ENCODE data around the gene LRGUK.

LRGUK gene

DNA sequence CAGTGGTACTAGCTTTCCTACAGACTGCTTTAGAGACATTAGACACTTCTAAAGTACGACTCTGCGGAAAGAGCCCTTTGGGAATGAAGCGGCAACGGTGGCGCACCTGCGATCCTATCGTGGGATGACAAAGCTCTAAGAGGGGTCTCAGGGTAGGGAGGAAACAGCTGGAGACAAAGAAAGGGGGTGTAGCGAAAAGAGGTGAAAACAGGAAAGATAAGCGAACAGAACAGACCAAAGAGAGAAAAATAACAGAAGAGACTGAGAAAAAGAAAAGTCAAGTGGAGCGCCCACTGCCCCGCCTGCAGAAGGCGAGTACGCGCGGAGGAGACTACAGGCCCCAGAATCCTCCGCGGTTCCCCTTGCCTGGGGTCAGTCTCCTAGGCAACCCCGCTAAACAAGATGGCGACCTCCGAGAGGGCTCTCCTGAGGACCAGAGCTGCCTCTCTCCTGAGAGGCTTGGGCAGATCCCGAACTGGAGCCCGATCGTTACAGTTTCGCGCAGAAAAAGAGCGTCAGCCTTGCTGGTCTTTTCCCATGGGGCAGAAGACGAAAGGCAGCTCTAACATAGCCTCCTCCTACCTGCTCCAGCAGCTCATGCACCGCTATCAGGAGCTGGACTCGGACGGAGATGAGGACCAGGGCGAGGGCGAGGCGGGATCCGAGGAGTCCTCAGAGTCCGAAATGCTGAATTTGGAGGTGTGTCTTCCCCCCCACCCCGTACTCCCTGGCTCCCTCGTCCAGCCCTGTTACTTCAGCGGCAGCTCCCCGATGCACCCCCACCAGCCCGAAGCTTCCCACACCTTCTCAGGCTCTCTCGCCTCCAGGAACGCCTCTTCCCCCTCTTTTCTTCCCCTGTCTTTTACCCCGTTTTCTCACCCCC, at the start of gene LRGUK:
Gene LRGUK (plus strand): TSS at position 375 of the 883 bp plus-strand sequence. CDS start 28 bp downstream, at position 403.
- DNase-seq, result peak; percentile 83 to 85
- TF ChIP-seq POLR2A (IDR thresholded peaks at IDR 0.05; ENCODE audit: low read length) (no peak), GATA1 (IDR thresholded peaks at IDR 0.05; ENCODE audit: low read depth, low read length) (no peak)

DNA sequence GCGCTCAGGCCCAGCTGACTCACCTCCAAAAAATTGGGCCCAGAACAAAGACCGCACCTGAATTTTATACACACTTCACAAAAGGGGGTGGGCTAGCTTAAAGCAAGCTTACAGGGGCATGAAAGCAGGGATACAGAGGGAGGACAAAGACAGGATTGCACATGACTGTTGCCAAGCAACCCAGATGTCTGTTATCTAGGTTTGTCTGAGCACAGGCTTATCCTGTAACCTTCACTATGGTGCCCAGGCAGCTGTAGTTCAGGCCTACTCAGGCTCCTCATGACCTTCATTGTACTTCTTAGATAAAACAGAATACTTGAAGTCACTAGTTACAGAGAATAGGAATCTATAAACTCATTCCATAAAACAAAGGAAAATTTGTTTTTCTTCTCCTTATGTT, 49.6 kb upstream of the LRGUK start:
- peak; percentile 21 to 78 for DNase-seq

DNA sequence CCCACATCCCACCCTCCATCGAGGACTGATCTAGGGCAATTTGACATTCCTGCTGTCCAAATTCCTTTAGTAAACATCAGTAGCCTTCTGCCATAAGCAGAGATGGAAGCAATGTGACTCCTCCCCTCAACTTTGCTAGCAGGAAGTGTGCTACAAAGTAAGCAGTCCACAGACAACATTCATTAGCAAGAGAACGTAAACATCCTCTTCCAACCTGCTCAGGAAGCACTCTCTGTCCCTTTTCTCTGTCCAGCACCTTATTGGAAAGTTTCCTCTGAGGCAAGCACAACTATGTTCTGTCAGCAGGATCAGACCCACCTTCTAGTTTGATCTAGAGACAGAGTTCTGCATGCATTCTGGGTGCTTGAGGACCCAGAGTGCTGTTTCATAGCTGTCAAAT, 48.1 kb upstream of the LRGUK start:
- no peak for DNase-seq
- TF ChIP-seq GATA1 (IDR thresholded peaks at IDR 0.05; ENCODE audit: low read depth, low read length) (no peak), POLR2A (IDR thresholded peaks at IDR 0.05; ENCODE audit: low read length) (no peak)

DNA sequence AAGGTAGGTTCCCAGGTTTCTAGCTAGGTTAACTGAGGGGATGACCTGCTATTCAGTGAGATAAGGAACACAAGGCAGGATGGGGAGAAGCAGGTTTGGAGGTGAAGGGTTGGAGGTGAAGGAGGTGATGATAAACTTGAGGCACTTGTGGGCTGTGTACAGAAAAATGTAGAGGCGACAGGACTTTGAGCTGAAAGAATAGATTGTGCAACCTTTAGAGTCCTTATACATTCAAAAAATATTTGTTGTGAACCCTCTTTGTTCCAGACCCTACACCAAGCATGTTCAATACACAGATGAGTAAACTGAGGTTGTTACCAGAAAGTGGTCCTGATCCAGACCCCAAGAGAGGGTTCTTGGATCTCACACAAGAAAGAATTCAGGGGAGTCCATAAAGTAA, 45.4 kb upstream of the LRGUK start:
- no peak for DNase-seq
- TF ChIP-seq POLR2A (IDR thresholded peaks at IDR 0.05; ENCODE audit: low read length) (no peak), GATA1 (IDR thresholded peaks at IDR 0.05; ENCODE audit: low read depth, low read length) (no peak)

GRCh38 chr7:134083766-134084487, 43.2 kb upstream of the LRGUK start:
- TF ChIP-seq GATA1 (IDR thresholded peaks at IDR 0.05; ENCODE audit: low read depth, low read length) (no peak), POLR2A (IDR thresholded peaks at IDR 0.05; ENCODE audit: low read length) (no peak)
- DNase-seq, result peak; percentile 63 to 90

GRCh38 chr7:134084488-134085144, 42.5 kb upstream of the LRGUK start:
- no peak for TF ChIP-seq POLR2A (IDR thresholded peaks at IDR 0.05; ENCODE audit: low read length)
- DNase-seq, result peak in 1 of 2 experiments; percentile 11

DNA sequence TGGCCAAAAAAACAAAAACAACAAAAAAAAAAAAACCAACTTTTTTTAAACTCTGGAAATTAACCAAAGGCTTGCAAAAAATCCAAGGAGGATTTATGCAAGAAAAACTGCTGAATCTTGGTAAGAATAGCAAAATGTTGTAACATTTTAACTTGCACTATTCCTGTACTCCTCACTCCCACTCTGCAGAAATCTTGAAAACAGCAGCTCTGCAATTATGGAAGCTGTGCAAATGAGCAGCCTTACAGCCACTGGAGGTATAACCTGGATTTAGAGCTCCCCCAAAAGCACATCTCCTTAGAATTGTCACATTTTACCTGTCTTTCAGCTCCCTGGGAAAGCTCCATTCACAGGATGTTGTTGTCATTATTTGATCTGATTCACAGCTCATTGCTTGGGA, 41.8 kb upstream of the LRGUK start:
- no peak for TF ChIP-seq GATA1 (IDR thresholded peaks at IDR 0.05; ENCODE audit: low read depth, low read length)
- no peak for TF ChIP-seq POLR2A (IDR thresholded peaks at IDR 0.05; ENCODE audit: low read length)
- DNase-seq, result no peak

- DNase-seq, result no peak
- TF ChIP-seq POLR2A (IDR thresholded peaks at IDR 0.05; ENCODE audit: low read length), result no peak
- no peak for TF ChIP-seq GATA1 (IDR thresholded peaks at IDR 0.05; ENCODE audit: low read depth, low read length)
Observed at GRCh38 chr7:134086998-134087735, 40.0 kb upstream of the LRGUK start.

- DNase-seq, result no peak
- TF ChIP-seq POLR2A (IDR thresholded peaks at IDR 0.05; ENCODE audit: low read length) (no peak), GATA1 (IDR thresholded peaks at IDR 0.05; ENCODE audit: low read depth, low read length) (no peak)
Observed at GRCh38 chr7:134088199-134088598, 38.9 kb upstream of the LRGUK start.

DNA sequence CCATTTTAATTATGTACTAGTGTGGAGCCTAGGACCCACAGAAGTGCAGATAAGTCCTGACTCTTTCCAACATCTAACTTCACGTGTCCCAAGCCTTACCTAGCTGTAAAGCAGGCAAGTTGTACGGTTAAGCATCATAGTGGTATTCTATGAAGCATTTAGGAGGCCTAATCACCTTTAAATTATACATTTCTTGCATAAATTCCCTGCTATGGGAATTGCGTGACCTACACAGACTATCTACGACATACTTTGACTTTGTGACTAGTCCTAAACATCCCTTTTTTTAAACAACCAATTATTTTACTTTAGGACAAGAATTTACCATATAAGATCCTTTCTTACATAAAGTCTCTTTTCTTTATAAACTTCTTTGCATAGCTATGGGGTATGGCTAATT, 37.7 kb upstream of the LRGUK start:
- TF ChIP-seq GATA1 (IDR thresholded peaks at IDR 0.05; ENCODE audit: low read depth, low read length), result no peak
- no peak for TF ChIP-seq POLR2A (IDR thresholded peaks at IDR 0.05; ENCODE audit: low read length)
- peak; percentile 27 to 44 for DNase-seq

DNA sequence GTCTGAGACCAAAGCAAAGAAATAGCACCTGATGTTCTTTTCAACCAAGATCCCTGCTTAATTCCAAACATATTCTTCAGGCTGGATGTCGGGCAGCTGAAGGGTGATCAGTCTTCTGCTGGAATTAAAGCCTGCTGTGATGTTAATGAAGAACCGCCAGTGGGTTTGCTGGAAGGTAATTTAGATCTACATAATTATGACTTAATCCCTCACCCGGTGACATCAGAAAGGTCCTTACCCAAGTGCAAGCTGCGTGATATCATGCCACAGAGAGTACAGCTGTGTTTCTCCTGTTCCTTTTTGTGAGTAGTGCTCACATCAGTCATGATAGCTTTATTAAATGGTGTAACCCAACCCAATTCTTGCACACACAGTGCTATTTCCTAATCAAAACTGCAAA, 29.1 kb upstream of the LRGUK start:
- TF ChIP-seq POLR2A (IDR thresholded peaks at IDR 0.05; ENCODE audit: low read length) (no peak), GATA1 (IDR thresholded peaks at IDR 0.05; ENCODE audit: low read depth, low read length) (no peak)
- DNase-seq, result no peak

DNA sequence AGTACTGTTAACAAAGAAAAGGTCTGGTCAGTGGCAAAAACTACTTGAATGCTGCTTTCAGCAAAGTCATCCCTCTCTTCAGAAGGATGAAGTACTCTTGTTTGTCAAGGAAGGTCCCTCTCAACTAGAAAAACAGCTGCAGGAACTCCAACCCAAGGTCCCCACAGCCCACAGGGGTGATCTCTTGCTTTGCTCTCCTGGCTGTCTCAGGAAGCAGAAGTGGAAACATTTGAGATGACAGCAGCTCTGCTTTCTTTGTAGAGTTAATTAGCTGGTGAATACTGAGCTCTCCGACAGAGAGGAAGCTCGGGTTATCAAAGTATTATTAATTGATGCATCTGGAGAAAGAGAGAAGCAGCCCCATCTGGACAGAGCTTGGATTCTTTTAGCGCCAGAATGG, 25.4 kb upstream of the LRGUK start:
- TF ChIP-seq POLR2A (IDR thresholded peaks at IDR 0.05; ENCODE audit: low read length) (no peak), GATA1 (IDR thresholded peaks at IDR 0.05; ENCODE audit: low read depth, low read length) (no peak)
- no peak for DNase-seq

GRCh38 chr7:134104166-134104565, 23.0 kb upstream of the LRGUK start:
- no peak for DNase-seq
- TF ChIP-seq POLR2A (IDR thresholded peaks at IDR 0.05; ENCODE audit: low read length) (no peak), GATA1 (IDR thresholded peaks at IDR 0.05; ENCODE audit: low read depth, low read length) (no peak)

GRCh38 chr7:134105841-134106240, 21.3 kb upstream of the LRGUK start:
- DNase-seq, result no peak
- TF ChIP-seq POLR2A (IDR thresholded peaks at IDR 0.05; ENCODE audit: low read length) (no peak), GATA1 (IDR thresholded peaks at IDR 0.05; ENCODE audit: low read depth, low read length) (no peak)
